HS-5 (cell line): ENCODE measurements around the gene FAIM2.
"Not testable (repeated sequence)": the region's sequence is repeated elsewhere in the genome, so short reads cannot be mapped to it uniquely, and the experiment has no call there.

Source experiments
- DNase-seq: peaks from one replicate; pipeline ENCODE4 v3.0.0-alpha.2; 2012; ENCODE audit warnings: low read depth

FAIM2 gene

GRCh38 chr12:49893753-49894750, 9.6 kb downstream of the FAIM2 start:
- DNase-seq: no peak

GRCh38 chr12:49892732-49893317, 10.9 kb downstream of the FAIM2 start:
- DNase-seq: no peak

DNA sequence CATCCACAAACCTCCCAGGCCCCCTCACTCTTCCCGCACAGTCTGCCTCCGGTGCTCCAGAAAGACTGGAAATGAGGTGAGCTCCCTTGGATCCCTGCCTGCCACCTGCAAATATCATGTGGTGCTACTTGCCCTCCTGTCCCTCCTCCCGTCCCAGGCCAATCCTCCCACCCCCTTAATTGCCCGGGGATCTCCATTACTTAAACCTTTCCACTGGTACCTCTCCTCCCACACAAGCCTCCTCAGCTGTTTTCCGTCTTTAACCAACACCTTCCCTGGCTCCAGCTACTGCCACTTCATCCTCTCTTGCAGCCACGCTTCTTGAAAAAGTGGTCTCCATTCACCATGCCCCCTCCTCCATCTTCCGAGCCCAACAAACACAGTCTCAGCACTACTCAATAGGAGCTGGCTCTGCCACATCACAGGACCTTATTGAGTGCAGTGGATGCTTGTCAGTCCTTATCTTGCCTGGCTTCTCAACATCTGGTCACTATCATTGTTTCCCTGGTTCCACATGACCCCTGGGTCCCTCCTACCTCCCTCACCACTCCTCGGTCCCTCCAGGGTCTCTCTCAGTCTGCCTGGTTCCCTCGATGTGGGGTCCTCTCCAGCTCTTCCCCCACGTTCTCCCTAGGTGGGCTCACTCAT, 11.5 kb downstream of the FAIM2 start:
- no peak for DNase-seq

DNA sequence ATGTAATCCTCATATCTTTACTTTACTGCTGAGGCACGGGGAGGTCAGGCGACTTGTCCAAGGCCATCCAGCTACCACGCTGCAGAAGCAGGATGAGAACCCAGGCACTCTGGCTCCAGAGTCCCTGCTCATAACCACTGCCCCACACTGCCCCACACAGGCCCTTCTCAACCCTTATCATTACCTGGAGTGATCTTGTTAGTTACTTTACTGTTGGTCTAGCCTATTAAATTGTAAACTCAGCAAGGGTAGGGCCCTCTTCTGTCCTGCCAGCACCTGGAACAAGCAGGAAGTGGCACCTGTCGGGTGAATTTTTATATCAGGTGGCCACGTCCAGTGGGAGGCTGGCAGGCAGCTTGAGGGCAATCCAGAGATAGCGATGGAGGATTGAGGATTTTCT, 12.2 kb downstream of the FAIM2 start:
- no peak for DNase-seq

- DNase-seq: no peak
These were observed 12.7 kb downstream of the FAIM2 start for GRCh38 chr12:49891012-49891411.

DNA sequence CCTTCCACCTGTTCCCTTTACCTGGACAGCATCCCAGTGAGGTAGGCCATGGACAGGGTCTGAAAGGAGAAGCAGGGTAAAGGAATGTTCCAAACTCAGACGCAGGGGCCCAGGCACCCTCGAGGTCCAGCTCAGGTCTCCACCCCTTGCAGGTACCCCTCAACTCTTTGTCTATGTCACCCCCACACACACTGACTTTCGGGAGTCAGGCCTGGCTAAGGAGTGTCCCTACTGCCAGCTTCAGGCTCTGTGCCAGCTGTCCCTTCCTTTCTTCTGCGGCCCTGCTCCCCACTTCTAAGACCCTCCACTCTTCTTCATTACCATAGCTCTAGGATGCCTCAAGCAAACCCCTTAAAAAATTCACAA, 13.6 kb downstream of the FAIM2 start:
- DNase-seq: no peak

DNA sequence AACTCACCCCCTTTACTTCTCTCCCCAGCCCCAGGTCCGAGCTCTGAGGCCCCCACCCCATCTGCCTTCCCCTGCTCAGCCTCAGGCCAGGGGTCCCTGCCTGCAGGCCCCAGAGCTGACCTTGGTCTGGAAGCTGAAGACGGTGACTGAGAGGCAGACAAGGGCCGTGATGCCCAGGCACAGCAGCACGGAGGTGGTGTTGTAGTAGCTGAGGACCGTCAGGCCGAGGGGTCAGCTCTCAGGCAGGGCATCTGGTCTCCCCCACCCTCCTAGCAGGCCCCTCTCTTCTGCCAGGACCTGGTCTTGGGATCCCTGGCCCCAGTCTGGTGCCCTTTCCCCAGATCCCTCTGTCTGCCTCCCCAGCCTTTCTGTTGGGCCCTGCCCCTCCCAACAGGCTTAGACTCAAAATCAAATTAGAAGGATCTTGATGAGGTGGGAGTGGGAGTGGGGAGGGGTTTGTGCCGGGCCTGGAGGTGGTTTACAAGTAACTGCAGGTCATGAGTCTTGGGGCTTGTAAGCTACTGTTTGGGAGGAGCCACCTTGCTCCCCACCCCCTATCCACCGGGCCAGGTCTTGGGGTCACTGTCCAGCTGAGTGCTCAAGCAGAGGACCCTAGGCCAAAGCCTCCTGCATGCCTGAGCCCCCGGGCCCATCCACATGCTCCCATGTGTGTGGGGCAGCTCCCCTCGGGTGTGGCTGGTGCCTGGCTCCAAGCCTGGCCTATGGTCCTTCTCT, 14.2 kb downstream of the FAIM2 start:
- DNase-seq: no peak

GRCh38 chr12:49888461-49889151, 15.1 kb downstream of the FAIM2 start:
- DNase-seq: no peak

DNA sequence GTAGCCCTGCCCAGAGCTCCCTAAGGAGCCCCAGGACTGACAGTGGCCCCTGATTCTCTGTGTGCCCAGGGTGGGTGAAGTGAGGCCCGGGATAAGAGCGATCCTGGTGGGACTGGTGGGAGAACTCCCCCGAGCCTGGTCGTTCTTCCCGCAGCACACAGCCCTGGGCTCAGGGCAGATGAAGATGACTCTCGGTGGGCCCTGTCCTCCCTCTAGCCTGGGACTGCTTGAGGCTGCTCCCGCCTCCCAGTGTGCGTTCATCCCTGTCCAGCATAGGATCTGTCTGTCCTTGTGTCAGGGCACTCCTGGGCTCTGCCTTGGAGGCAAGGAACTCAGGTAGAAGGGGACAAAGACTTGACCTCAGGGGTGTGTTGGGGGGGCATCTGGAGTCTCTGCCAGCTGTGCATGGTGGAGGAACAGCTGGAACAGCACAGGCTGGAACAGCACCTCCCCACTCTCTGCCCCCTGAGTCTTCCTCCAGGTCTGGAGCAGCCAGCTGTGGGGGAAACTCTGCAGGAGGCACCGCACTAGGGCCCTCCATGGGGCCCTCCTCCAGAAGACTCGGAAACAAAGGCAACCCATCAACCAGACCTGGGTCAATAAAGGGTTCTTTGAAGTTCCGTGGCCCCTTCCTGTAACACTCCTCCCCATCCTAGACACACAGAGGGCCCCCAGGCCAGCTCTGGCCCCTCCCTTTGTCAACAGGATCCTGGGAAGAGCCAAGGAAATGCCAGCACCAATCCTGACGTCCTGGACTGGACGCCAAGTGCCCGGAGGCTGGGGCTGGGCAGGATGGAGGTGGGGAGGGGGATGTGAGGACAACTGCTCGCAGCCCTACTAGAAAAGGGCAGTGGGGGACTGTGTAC, 15.9 kb downstream of the FAIM2 start:
- no peak for DNase-seq

GRCh38 chr12:49887091-49887490, 16.6 kb downstream of the FAIM2 start:
- DNase-seq: no peak

DNA sequence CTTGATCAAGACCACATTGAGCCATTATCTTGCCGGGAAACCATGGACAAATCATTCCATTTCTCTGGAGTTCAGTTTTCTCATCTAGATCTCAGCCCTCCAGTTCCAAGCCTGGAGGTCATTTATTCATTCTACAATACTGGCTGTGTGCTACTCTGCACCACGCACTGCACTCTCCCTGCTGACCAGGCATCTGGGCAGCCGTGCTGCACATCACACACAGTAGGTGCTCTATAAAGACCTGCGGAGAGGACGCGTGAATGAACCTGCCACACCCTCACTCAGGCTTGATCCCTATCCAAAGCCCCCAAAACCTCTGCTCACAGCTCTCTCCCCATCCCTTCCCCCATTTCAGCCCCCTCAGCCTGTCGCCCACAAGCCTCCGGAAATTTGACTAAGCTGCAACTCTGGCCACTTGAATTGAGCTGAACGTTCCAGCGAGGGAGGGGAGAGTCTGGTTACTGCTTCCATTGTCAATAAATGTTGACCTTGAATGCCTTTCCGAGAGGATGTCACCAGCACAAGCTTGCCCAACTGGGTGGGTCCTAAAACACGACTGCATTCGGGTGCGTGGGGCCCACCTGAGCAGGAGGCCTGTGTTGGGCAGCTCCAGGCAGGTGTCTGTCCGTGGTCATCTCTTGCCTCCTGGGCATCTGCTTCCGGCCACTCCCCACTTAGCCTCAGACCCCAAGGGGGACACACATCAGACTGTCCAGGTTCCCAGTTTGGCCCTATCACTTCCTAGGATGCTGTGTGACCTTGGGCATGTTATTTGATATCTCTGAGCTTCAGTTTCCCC, 17.8 kb downstream of the FAIM2 start:
- no peak for DNase-seq

DNA sequence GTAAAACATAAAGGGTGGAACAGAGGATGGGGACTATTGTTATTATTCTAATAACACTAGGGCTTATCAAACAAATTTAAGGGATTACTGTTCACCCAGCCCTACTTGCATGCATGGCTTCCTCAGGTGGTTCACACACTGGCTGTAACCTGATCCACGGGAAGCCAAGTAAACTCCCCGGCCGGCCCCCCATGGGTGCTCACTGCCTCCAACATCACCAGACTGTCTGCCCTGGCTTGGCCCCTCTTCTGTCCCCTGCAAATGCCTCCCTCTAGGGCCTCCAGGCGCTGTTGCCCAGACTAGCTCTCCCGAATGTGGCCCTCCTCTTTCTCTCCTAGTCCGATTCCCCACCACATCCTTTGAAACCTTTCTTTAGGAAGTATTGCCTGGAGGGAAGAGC, 18.6 kb downstream of the FAIM2 start:
- DNase-seq: no peak

DNA sequence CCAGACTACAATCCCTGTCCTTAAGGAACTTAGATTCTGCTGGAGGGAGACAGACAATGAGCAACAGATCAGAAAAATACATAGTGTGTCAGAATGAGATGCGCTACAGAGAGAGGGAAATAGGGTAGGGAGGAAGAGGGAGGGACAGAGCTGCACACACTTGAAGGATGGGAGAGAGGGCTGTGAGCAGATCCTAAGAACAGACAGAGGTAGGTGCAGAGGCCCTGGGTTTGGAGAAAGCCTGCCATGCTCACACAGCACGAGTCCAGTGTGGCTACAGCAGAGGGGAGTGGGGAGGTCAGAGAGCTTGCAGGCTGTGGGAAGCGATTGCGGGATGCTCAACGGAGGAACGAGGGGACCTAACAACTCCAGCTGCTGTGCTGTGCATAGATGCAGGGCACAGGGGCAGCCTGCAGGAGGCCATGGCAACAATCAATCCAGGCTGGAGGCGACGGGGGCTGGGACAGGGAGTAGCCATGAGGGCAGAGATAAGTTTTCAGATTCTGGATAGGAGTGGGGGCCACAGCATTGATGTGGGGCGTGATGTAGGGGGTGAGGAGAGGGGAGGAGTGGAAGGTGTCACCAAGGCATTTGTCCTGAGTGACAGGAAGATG, 20.7 kb downstream of the FAIM2 start:
- DNase-seq: no peak

GRCh38 chr12:49882248-49882850, 21.4 kb downstream of the FAIM2 start:
- DNase-seq: no peak

DNA sequence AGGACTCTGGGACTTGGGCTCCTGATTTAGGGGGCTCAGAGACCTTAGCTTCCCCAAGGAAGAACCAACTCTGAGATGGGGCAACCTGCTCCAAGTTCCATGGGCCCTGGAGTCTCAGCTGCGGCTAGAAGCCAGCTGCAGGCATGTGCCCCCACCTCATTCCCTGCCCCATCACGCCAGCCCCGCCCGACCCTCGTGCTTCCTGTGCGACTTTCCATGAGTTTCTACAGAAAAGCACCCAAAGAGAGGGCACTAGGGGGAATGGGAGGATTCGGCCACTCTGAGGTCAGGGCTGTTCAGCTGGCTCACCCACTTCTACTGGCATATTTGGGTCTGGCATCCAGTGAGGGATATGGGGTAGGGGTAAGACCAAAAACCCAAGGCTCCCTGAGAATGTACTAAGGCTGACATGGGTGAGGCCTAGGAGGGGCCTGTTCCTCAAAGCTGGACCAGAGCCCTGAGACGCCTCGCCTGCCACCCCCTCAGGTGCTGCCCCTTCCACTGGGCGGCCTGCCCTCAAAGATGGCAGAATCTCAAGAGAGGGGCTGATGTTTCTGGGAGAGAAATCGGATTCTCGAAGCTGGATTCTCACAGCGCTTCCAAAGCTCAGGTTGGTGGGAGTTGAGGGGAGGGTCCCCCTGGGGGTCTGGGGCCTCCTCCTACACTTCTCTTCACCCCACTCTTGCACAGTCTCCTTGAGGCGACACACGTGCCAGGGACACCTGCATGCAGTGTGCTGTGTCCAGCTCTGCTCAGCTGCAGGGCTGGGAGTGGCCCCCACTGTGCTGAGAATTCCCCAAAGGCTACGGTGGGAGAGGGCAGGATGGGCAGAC, 22.1 kb downstream of the FAIM2 start:
- DNase-seq: no peak

- DNase-seq: no peak
These were observed 22.8 kb downstream of the FAIM2 start for GRCh38 chr12:49880756-49881414.

DNA sequence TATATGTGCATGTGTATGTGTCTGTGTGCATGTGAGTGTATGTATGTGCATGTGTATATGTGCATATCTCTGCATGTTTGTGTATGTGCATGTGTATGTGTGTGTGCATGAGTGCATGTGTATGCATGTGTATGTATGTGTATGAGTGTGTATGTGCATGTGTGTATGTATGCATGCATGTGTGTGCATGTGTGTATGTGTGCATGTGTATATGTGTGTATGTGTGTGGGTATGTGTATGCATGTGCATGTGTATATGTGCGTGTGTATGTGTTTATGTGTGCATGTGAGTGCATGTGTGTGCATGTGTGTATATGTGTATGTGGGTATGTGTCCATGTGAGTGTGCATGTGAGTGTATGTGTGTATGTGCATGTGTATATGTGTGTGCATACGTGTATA, 24.6 kb downstream of the FAIM2 start:
- not testable (repeated sequence) for DNase-seq

GRCh38 chr12:49878021-49878420, 25.7 kb downstream of the FAIM2 start:
- DNase-seq: no peak
